ENCODE results near the gene COL4A2. TPM values are rescaled to one million over a fixed set of nuclear protein-coding genes. Genes with fewer than 3 reads are reported as not detected.

Gene COL4A2
- total RNA-seq, 1 experiment from 2014 or later, result 1.6 TPM

DNA sequence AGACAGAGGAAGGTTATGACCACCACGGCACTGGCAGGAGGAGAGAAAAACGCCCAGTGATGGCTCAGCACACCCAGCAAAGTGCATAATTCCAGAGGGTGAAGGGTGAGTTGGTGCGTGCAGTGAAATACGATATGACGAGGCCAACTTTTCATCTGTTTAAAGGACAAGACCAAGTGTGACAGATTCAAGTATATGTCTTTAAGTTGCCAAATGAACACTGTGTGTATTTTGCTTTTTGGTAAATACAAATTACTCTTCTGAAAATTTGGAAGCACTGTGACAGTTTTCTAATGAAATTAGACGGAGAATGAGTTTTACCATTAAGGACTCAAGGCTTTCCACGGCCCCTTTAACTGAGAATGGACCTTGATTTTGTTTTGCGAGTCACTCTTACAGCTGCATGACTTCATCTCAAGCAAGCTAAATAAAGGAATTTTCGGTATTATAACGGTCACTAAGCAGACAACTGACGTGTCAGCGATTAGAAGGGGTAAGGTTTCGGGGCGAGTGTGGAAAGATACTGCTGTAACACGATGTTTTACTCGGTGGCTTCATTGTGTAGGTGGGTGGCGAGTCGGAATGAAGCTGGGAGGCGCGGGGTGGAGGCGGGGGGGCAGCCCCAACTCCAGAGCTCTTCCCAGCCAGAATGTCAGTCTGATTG is 22.8 kb downstream of the COL4A2 start:
- Histone ChIP-seq H3K4me2 (ENCODE audit: low read length) (no peak overlapping the region), H3K27ac (ENCODE audit: low read depth, low read length) (no peak overlapping the region), H3K79me2 (ENCODE audit: insufficient read depth, low read length) (no peaks in the 10 kb centered on the region), H2AFZ (ENCODE audit: low read depth, low read length, poor library complexity, severe bottlenecking) (no peak overlapping the region), H3K9me3 (ENCODE audit: control insufficient read depth in 1 of 2, insufficient read depth in 1 of 2, low read depth in 1 of 2, low read length in 2 of 2) (no peaks in the 10 kb centered on the region), H3K4me3 (replicated peaks in 1 of 2; ENCODE audit: low read depth in 1 of 2, low read length in 2 of 2) (no peak overlapping the region), H3K4me1 (ENCODE audit: control insufficient read depth in 1 of 2, insufficient read depth in 2 of 2, low read length in 2 of 2) (no peaks in the 10 kb centered on the region; a peak in 1 of 4 replicates), H3K27me3 (ENCODE audit: insufficient read depth, low read length) (peaks cover 6% of the 10 kb centered on the region; the same call in 1 of the 2 replicates), H4K20me1 (ENCODE audit: insufficient read depth) (no peaks in the 10 kb centered on the region), H3K36me3 (ENCODE audit: control insufficient read depth in 1 of 2, insufficient read depth in 2 of 2, low read length in 2 of 2) (no peaks in the 10 kb centered on the region), H3K9ac (ENCODE audit: low read length) (no peak overlapping the region), H3K9me2 (ENCODE audit: insufficient read depth) (no peaks in the 10 kb centered on the region)
- intact Hi-C loops (cut with micrococcal nuclease), result no loop called here
- CTCF ChIA-PET, result no interaction called here
- ATAC-seq (no peak), DNase-seq (ENCODE audit: low read depth, low spot score) (no peak)
- POLR2A ChIA-PET, result no interaction called here
- no TSS peak for BruUV-seq (replicated peaks)
- RAD21 ChIA-PET (ENCODE audit: low non-redundant PET in 1 of 2, low total read pairs in 2 of 2, uncharacterized antibody in 2 of 2, unreplicated experiment in 2 of 2), result no interaction called here
- TF ChIP-seq TCF7L2 (IDR thresholded peaks at IDR 0.05; ENCODE audit: borderline replicate concordance, extremely low read depth, insufficient read depth, insufficient read length) (no peak), POLR2AphosphoS5 (IDR thresholded peaks at IDR 0.05; ENCODE audit: low read depth, low read length) (no peak), FOSL1 (IDR thresholded peaks at IDR 0.05; ENCODE audit: low read depth) (no peak), SRF (IDR thresholded peaks at IDR 0.05; ENCODE audit: low read depth) (no peak), ZNF274 (IDR thresholded peaks at IDR 0.05; ENCODE audit: low read depth, low read length) (no peak), POLR2A (IDR thresholded peaks at IDR 0.05; ENCODE audit: borderline replicate concordance, extremely low read depth, insufficient read depth, insufficient read length) (no peak), CBX3 (IDR thresholded peaks at IDR 0.05; ENCODE audit: low read depth) (no peak)
- TF ChIP-seq, protein P1, sequence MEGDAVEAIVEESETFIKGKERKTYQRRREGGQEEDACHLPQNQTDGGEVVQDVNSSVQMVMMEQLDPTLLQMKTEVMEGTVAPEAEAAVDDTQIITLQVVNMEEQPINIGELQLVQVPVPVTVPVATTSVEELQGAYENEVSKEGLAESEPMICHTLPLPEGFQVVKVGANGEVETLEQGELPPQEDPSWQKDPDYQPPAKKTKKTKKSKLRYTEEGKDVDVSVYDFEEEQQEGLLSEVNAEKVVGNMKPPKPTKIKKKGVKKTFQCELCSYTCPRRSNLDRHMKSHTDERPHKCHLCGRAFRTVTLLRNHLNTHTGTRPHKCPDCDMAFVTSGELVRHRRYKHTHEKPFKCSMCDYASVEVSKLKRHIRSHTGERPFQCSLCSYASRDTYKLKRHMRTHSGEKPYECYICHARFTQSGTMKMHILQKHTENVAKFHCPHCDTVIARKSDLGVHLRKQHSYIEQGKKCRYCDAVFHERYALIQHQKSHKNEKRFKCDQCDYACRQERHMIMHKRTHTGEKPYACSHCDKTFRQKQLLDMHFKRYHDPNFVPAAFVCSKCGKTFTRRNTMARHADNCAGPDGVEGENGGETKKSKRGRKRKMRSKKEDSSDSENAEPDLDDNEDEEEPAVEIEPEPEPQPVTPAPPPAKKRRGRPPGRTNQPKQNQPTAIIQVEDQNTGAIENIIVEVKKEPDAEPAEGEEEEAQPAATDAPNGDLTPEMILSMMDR (IDR thresholded peaks at IDR 0.05 in 2 of 3, conservative IDR thresholded peaks at IDR 0.05 in 1 of 3; ENCODE audit: borderline replicate concordance in 1 of 3, insufficient read depth in 1 of 3, low read depth in 2 of 3, low read length in 2 of 3), result no peak
